ENCODE results near the gene ACOXL. TPM values are rescaled to one million over a fixed set of nuclear protein-coding genes. Genes with fewer than 3 reads are reported as not detected.

The ACOXL gene
- total RNA-seq, 3 donors from 2014 or later (not counting 1 experiment from before 2014, with no cell fraction given), result not detected

GRCh38 chr2:111057721-111058120 lies 325.3 kb downstream of the ACOXL start:
- ATAC-seq, result no peak
- Mint-ChIP-seq H3K27ac (no peak overlapping the region), H3K4me3 (no peak overlapping the region), H3K9me3 (peaks cover 0 to 4% of the 10 kb centered on the region in 2 donors), H3K36me3 (peaks cover 12% of the 10 kb centered on the region), H3K4me1 (peaks cover 11 to 13% of the 10 kb centered on the region in 2 donors), H3K27me3 (ENCODE audit: low read depth in 2 of 2) (peaks cover 4 to 5% of the 10 kb centered on the region in 2 donors)
- intact Hi-C loops (cut with micrococcal nuclease), result no loop called here
- Histone ChIP-seq H3K9me3 (ENCODE audit: control insufficient read depth, insufficient read depth, low read length) (no peaks in the 10 kb centered on the region), H3K27me3 (ENCODE audit: control insufficient read depth, insufficient read depth, low read length) (no peaks in the 10 kb centered on the region), H3K36me3 (ENCODE audit: control insufficient read depth, insufficient read depth, low read length) (no peaks in the 10 kb centered on the region), H3K4me1 (ENCODE audit: control insufficient read depth, insufficient read depth, low read length) (peaks cover 19% of the 10 kb centered on the region), H3K4me3 (ENCODE audit: low read length) (no peak overlapping the region), H3K27ac (ENCODE audit: low read length) (no peak overlapping the region)
- no peak for TF ChIP-seq CTCF (IDR thresholded peaks at IDR 0.05)
- 70% methylated on average over 9 of the region's 9 CpGs for WGBS (ENCODE audit: insufficient coverage)
- no peak for DNase-seq

- Mint-ChIP-seq H3K4me1 (peaks cover 11 to 13% of the 10 kb centered on the region in 2 donors), H3K9me3 (peaks cover 0 to 4% of the 10 kb centered on the region in 2 donors), H3K27me3 (ENCODE audit: low read depth in 2 of 2) (peaks cover 4 to 6% of the 10 kb centered on the region in 2 donors), H3K36me3 (peaks cover 12% of the 10 kb centered on the region), H3K27ac (no peak overlapping the region), H3K4me3 (no peak overlapping the region)
- intact Hi-C loops (cut with micrococcal nuclease), result no loop called here
- WGBS (ENCODE audit: insufficient coverage), result 65% methylated on average over 5 of the region's 5 CpGs
- Histone ChIP-seq H3K36me3 (ENCODE audit: control insufficient read depth, insufficient read depth, low read length) (no peaks in the 10 kb centered on the region), H3K4me3 (ENCODE audit: low read length) (no peak overlapping the region), H3K27me3 (ENCODE audit: control insufficient read depth, insufficient read depth, low read length) (no peaks in the 10 kb centered on the region), H3K9me3 (ENCODE audit: control insufficient read depth, insufficient read depth, low read length) (no peaks in the 10 kb centered on the region), H3K27ac (ENCODE audit: low read length) (no peak overlapping the region), H3K4me1 (ENCODE audit: control insufficient read depth, insufficient read depth, low read length) (peaks cover 19% of the 10 kb centered on the region)
- no peak for DNase-seq
- TF ChIP-seq CTCF (IDR thresholded peaks at IDR 0.05), result no peak
- ATAC-seq, result no peak
Measured at GRCh38 chr2:111058264-111058663, 325.9 kb downstream of the ACOXL start.

GRCh38 chr2:111061191-111061590 lies 328.8 kb downstream of the ACOXL start:
- Histone ChIP-seq H3K4me3 (ENCODE audit: low read length) (no peak overlapping the region), H3K27ac (ENCODE audit: low read length) (no peak overlapping the region), H3K4me1 (ENCODE audit: control insufficient read depth, insufficient read depth, low read length) (no peaks in the 10 kb centered on the region), H3K9me3 (ENCODE audit: control insufficient read depth, insufficient read depth, low read length) (no peaks in the 10 kb centered on the region), H3K36me3 (ENCODE audit: control insufficient read depth, insufficient read depth, low read length) (no peaks in the 10 kb centered on the region), H3K27me3 (ENCODE audit: control insufficient read depth, insufficient read depth, low read length) (no peaks in the 10 kb centered on the region)
- peaks cover 0 to 4% of the 10 kb centered on the region in 2 donors for H3K9me3 Mint-ChIP-seq
- intact Hi-C loops (cut with micrococcal nuclease), result no loop called here
- peaks cover 4 to 6% of the 10 kb centered on the region in 2 donors for H3K27me3 Mint-ChIP-seq (ENCODE audit: low read depth in 2 of 2)
- no peak for ATAC-seq
- H3K36me3 Mint-ChIP-seq, result peaks cover 12% of the 10 kb centered on the region
- WGBS (ENCODE audit: insufficient coverage), result no CpG with 5 or more reads among the region's 1 CpG
- no peak overlapping the region for H3K4me3 Mint-ChIP-seq
- H3K27ac Mint-ChIP-seq, result no peak overlapping the region
- no peak for DNase-seq
- no peak for TF ChIP-seq CTCF (IDR thresholded peaks at IDR 0.05)
- H3K4me1 Mint-ChIP-seq, result peaks cover 9 to 10% of the 10 kb centered on the region in 2 donors

GRCh38 chr2:111062417-111062816 lies 330.0 kb downstream of the ACOXL start:
- intact Hi-C loops (cut with micrococcal nuclease), result no loop called here
- Mint-ChIP-seq H3K36me3 (peaks cover 12% of the 10 kb centered on the region), H3K27ac (no peak overlapping the region), H3K4me3 (no peak overlapping the region), H3K9me3 (peaks cover 0 to 4% of the 10 kb centered on the region in 2 donors), H3K4me1 (peaks cover 12% of the 10 kb centered on the region in 2 donors), H3K27me3 (ENCODE audit: low read depth in 2 of 2) (peaks cover 4 to 6% of the 10 kb centered on the region in 2 donors)
- 34% methylated on average over 2 of the region's 2 CpGs for WGBS (ENCODE audit: insufficient coverage)
- Histone ChIP-seq H3K36me3 (ENCODE audit: control insufficient read depth, insufficient read depth, low read length) (no peaks in the 10 kb centered on the region), H3K9me3 (ENCODE audit: control insufficient read depth, insufficient read depth, low read length) (no peaks in the 10 kb centered on the region), H3K4me3 (ENCODE audit: low read length) (no peak overlapping the region), H3K27me3 (ENCODE audit: control insufficient read depth, insufficient read depth, low read length) (no peaks in the 10 kb centered on the region), H3K27ac (ENCODE audit: low read length) (no peak overlapping the region), H3K4me1 (ENCODE audit: control insufficient read depth, insufficient read depth, low read length) (no peaks in the 10 kb centered on the region)
- no peak for ATAC-seq
- DNase-seq, result no peak
- no peak for TF ChIP-seq CTCF (IDR thresholded peaks at IDR 0.05)

All from natural killer cell (primary cell).